Stimulated activated CD4-positive, alpha-beta T cell treated with anti-CD3 and anti-CD28 coated beads, TNF-alpha, amount 100 ng/mL, for 1 hour (primary cell): Measurements from ENCODE around the gene VPS36.
"Not testable (repeated sequence)": the region's sequence is repeated elsewhere in the genome, so short reads cannot be mapped to it uniquely, and the experiment has no call there.

Source experiments
- DNase-seq, 3 donors: peaks; one replicate each; pipeline ENCODE4 v3.0.0-alpha.2; 2020; ENCODE audit warnings: low read depth in 3 of 3, low spot score in 1 of 3

The VPS36 gene

DNA sequence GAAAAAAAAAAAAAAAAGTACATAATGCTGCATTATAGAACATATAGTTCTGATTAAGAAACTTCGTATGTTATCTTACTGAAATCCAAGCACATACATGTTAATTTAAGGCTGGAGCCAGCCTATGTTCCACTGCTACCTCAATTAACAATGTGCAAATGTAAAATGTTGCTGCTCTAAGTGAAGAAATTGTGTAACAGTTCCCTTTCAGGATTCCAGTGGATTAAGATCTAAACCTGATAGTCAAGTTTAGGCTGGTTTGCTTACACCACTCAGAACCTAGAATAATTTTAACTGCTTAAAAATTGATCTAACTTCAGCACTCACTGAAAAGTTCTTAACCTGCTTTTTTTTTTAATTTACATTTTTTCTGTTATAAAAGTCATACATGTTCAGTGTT is 4.2 kb downstream of the VPS36 start:
- DNase-seq = no peak

DNA sequence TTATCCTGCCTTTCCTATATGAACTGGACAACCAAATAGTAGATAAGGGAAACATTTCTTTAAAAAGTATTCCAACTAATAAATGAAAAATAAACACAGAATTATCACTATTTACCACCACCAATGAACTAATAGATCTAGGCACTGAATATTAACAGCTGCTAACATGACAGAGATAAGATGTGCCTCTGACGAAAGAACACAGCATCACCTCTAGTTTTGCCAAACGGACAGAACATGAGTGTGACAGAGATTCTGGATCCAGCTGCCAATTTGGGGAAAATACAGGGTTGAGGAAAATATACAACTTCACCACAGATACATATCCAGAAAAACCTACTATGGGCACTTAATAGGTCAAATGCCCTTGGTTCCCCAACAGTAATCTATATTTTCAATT is 18.0 kb downstream of the VPS36 start:
- no peak for DNase-seq

DNA sequence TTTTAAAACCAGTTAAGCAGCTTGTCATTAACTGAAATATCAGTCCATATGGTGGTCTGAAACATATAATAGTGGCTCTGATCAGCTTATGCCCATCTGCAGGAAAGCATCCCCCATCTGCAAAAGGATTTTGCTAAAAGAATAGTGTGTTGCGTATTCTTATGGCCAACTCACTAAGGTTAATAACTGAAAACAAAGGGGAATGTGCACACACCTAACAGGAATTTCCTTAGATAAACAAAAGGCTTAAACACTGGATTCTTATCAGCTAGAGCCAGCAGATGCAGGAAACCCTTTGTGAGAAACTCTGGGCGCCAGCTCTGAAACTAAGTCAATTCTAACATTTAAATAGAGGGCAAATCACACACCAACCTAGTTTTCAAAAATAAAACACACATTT is 22.1 kb downstream of the VPS36 start:
- no peak for DNase-seq

DNA sequence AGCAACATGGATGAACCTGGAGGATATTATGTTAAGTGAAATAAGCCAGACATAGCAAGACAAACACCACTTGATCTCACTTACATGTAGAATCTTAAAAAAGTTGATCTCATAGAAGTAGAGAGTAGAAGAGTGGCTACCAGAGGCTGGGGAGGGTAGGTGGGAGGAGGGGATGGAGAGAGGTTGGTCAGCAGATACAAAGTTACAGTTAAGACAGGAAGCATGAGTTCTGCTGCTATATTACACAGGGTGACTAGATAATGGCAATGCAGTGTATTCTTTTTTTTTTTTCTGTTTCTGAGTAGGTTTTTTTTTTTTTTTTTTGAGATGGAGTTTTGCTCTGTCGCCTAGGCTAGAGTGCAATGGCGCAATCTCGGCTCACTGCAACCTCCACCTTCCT is 29.2 kb downstream of the VPS36 start:
- DNase-seq = no peak

DNA sequence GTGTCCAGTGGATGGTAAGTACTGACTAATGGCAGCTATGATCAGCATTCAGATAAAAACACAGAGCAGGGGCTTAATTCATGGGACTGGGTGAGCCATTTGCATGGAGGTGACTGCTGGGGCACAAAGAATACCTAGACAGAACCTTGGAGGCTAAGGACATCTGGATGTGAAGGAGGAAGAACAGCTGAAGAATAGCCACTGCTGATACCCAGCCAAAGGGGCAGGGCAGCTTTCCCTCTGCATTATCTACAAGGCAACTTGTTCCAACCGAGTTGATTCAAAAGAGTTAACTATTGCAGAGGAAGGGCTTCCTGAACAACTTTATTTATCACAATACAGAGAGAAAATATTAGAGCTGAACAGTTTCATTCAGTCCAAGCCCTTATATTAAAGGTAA is 31.4 kb downstream of the VPS36 start:
- no peak for DNase-seq

DNA sequence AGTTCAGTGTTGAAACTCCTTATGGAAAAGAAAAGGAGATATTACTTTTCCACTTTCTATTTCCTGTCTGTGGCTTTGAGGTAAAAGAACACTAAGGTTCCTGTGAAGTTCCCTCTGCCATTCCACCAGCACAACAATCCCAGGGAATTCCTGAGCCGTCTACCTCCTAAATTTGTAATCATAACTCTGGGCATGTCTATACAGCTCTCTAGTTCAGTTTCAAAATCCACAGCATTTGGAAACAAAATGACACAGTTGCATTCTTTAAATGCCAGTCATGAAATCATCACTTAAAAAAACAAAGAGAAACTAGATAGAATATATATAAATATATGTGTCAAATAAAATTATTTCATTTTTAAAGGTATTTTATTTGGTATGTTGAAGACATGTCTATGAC is 35.5 kb downstream of the VPS36 start:
- no peak for DNase-seq

DNA sequence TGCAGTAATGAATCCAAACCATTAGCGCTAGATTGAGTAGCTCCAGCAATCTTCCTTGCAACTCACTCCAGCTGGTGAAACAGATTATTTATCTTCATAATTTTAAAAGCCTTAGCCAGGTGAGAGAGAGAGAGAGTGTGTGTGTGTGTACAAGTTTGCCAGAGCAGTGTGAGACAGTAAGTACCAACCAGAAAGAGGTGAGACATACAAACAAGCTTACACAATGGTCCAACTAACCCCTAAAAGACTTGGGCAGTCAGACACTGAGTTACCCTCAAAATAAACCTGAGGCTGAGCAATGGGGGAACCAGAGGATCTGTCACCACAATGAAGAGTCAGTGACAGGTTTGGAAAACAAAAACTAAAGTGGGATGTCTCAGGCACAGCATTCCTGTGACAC is 36.4 kb downstream of the VPS36 start:
- no peak for DNase-seq

DNA sequence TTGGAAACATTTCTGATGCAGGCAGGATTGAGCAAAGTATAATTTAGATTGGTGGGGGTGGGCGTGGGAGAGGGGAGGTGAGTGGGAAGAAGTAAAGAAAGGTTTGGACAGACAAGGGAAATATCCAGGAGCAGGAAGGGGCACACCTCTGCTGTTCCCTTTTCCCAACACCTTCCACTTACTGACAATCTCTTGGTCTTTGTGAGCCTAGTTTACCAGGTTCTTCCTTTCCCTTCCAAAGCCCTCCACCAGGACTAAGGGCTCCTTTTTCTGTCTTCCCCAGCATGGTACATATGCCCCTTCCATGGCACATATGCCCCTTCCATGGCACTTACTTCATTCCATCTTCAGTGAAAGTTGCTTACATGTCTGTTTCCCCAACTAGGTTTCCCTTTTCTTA is 38.3 kb downstream of the VPS36 start:
- DNase-seq = no peak

DNA sequence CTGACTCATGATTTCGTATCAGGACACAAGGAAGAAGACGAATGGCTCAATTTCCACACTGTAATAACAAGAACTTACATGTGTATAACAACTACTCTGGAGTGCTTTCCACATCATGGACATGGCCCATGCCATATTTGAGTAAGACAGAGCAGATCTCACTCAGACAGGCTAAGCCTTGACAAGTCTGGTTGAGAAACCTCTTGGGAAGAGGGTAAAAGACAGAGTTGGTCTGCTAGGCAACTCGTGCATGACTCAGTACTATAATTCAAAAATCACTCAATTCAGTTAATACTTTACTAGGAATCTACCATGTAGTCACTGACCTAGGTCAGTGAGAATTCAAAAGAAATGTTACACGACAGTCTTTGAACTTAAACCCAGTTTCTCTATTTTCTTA is 38.8 kb downstream of the VPS36 start:
- no peak for DNase-seq

DNA sequence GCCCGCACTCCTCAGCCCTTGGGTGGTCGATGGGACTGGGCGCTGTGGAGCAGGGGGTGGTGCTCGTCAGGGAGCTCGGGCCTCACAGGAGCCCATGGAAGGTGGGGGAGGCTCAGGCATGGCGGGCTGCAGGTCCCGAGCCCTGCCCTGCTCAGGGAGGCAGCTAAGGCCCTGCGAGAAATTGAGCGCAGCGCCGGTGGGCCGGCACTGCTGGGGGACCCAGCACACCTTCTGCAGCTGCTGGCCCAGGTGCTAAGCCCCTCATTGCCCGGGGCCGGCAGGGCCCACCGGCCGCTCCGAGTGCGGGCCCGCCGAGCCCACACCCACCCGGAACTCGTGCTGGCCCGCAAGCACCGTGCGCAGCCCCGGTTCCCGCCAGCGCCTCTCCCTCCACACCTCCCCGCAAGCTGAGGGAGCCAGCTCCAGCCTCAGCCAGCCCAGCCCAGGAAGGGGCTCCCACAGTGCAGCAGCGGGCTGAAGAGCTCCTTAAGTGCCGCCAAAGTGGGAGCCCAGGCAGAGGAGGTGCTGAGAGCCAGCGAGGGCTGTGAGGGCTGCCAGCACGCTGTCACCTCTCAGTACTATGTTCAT is 42.3 kb downstream of the VPS36 start:
- DNase-seq = not testable (repeated sequence)

DNA sequence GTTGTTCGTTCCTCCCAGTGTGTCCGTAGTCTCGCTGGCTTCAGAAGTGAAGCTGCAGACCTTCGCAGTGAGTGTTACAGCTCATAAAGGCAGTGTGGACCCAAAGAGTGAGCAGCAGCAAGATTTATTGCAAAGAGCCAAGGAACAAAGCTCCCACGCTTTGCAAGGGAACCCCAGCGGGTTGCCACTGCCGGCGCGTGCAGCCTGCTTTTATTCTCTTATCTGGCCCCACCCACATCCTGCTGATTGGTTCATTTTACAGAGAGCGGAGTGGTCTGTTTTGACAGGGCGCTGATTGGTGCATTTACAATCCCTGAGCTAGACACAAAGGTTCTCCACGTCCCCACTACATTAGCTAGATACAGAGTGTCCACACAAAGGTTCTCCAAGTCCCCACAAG is 43.0 kb downstream of the VPS36 start:
- not testable (repeated sequence) for DNase-seq

DNA sequence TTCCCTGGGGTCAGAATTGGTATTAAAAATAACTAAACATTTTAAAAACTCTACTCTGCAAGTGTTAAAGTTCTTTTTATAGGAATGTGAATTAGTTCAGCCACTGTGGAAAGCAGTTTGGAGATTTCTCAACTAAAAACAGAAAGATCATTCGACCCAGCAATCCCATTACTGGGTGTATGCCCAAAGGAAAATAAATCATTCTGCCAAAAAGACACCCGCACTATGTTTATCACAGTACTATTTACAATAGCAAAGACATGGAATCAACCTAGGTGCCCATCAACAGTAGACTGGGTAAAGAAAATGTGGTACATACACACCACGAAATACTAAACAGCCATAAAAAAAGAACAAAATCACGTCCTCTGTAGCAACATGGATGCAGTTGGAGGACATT is 43.8 kb downstream of the VPS36 start:
- no peak for DNase-seq

DNA sequence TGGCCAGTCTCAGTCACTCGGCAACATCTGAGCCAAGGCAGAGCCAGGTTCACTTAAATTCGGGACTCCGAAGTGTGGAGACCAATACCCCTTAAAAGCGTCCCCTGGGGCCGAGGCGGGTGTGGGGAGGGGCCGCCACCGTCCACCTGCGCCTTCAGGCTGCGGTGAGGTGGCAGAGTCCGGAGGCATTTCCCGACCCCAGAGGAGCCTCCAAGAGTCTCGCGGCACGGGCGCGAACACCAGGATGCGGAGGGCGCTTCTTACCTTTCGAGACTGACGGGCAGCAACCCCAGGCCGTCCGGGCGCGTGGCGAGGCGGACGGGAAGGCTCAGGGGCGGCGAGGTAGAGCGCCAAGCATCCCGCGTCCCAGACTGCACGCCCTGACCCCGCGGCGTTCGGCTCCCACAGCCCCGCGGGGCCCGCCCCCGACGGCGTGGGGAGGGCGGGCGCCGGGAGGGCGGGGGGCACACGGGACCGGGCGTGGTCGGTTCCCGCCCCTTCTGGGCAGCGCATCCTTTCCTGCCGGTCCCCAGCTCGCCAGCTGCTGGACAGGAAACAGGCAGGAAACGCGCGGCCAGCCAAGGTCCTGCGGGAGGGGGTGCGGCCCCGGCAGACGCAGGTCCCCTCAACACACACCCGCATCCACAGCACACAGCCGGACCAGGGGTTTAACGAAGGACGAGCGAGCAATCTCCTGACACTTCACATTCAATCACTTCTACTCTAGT is 44.5 kb downstream of the VPS36 start, which contains the start of gene THSD1:
Gene THSD1, minus strand, starts transcription at position 406 of the 728 bp plus-strand sequence. CDS start 3,572 bp downstream, outside the sequence.
- DNase-seq = no peak

DNA sequence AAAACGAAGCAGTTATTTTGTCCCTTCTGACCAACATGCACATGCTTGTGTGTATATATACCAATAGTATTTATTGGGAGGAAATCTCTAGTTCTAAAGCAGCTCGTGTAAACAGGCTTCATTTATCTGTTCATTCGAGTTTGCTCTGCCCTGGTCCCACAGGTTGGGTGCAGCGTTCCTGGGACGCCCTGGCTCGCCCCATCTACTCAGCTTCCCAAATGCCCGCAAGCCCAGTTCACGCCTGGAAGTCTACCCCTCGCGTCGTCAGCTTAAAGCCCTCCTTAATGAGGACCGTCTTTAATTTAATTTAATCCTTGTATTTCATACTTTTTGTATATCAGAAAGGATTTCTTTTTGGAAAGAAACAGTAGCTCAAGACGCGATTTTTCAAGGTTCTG is 45.1 kb downstream of the VPS36 start:
- DNase-seq = no peak

DNA sequence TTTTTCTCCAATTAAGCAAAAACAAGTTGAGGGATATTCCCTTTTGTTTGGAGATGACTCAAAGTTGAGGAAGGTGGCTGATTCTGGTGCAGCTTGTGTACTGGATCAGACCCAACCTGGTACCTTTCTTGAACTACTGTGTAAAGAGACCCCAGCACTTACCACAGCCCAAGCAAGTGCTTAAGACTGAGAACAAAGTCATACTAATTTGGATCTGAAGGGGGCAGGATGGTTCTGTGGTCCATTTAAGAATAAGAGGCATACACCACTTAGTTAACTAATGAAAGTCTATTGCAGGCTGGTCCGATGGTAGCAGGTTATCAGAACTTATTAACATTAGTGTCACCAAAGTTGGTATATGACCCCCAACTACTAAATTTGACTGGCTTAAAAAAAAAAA is 50.7 kb downstream of the VPS36 start:
- no peak for DNase-seq

DNA sequence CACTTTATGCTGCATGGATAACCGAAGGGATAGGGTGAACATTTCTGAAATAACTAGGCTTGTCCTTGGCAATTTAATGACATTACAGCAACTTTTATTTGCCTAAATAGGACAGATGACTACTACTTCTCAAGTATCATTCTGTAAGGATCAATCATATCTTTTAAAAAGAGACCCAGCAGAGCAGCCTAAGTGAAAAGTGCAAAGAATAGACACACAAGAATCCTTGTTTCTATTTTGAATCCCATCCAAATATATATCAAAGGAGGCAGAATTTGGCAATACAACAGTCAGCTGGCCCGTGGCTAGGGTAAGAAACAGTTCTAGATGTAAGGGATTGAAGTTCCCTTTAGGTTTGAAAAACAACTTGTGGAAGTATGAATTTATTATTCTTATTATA is 51.4 kb downstream of the VPS36 start:
- no peak for DNase-seq

DNA sequence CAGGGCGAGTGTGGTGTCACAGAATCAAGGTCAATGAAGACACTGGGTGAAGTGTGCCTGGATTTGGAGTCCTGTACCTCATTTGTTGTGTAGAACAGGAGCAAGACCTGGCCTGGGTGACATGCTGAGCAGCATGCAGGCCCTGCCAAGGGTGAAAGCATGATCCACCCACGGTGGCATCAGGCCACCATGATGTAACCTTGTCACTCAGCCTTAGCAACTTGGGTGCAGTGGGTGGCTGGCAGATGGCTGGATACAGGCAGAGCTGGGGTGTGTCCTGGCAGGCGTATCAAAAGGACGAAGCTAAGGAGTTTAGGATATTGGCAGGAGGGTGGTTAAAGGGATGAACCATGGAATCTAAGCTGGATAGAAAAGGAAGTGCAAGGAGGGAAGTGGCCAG is 54.7 kb downstream of the VPS36 start:
- no peak for DNase-seq

DNA sequence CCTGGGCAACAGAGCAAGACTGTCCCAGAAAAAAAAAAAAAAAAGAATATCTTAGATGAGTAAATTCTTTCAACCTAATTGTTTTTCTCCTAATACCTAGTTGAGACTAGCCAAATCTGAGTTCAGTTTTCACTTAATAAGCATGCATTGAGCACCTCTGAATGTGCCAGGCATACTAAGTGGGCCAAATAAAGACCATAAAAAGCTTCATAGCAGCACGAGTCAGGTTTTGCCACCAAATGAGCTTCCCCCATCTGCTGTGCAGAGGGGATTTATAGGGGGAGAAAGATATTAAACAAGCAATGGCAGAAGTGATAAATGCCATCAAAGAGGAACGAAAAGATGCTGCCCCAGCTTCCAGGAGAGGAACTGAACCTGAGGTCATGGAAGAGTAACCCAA is 55.8 kb downstream of the VPS36 start:
- DNase-seq = no peak

DNA sequence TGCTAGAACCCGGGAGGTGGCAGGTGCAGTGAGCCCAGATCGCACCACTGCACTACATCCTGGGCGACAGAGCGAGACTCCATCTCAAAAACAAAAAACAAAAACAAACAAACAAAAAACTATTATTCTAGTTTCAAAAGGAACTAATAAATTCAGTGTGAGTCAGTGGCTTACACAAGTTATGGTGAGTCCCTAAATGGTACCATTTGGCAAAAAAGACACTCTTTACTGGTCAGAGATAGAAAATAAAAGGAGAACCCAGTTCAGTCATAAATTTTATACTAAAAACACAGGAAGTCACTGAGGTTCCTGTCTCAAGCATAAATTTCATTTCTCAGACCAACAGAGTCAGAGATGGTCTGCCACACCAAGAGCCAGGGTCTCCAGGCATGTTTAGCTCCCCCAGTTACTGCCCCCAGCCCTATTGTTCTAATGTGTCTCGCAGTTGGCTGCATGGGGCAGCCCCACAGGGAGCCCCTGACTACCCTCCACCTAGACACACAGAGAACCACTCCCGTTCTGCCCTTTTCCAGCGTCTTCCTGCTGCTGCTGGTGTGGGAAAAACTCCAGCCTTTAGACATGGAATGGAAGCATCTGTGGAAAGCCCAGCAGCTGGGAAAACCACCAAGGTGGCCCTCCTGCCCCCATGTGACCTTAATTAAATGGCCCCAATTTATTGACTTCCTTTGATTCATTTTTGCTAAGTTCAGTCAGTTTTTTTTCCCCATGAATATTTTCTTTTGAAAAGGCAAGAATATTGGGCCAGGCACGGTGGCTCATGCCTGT is 56.7 kb downstream of the VPS36 start:
- no peak for DNase-seq

DNA sequence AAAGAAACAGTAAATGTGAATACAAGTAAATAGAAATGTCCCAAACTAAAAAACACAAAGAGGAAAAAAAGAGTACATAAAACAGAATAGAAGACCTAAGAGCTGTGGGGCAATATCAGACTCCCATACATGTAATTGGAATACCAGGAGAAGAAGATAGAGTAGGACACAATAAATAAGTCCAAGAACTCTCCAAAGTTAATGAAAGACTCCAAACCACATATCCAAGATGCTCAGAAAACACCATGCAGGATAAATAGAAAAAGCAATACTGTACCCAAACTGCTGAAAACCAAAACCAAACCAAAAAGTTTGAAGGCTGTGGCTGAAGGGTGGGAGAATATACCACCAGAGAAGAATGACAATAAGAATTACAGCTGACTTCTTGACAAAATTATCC is 62.7 kb downstream of the VPS36 start:
- DNase-seq = no peak

DNA sequence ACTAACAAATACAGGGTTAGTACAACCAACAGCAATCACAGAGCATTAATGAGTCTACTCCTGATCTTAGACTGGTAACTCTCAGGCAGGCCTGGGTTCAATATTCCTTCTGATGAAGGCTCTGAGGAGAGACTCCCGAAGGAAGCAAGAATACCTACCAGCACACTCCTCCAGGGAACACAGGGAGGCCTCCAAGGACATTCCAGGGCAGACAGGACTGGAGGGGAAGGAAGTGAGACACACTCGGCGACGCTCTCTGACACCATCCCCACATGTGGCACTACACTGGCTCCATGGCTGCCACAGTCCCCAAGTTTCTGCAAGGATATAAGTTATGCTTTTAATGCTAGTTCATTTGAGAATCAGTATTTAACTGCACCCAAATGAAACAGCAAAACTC is 64.6 kb downstream of the VPS36 start:
- DNase-seq = no peak

DNA sequence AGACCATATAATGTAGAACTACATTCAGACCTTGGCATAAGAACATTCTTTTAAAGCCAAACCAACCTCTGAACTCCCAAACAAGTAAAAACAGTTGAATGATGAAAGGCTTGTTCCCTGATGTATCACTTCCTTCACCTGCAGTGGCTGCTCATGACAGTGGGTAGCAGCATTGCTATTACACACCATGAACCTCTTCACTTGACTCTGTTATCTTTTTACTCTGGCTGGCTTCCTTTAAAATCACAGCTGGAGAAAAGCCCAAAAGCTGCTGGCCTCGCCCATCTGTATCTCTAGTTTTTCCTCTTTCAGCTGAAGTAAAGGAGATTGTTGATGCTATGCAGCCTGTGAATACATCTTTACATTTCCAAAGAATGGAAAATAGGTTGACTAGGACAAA is 67.1 kb downstream of the VPS36 start:
- no peak for DNase-seq
